PFSK-1 (cell line): ENCODE data around the gene ELMO2.

Source experiments
- FOXP2 ChIP-seq: optimal IDR thresholded peaks from 2 replicates; pipeline ENCODE3; 2011; ENCODE audit warnings: borderline replicate concordance, control low read depth, inconsistent platforms; ENCODE audit not compliant: insufficient read depth; ENCODE audit errors: extremely low read length, extremely low read depth
- POLR2AphosphoS5 ChIP-seq: IDR thresholded peaks from 2 replicates; pipeline ENCODE4 v1.6.1; 2012; ENCODE audit warnings: low read depth, mild to moderate bottlenecking, control low read depth, low read length, moderate library complexity
- SIN3A ChIP-seq: IDR thresholded peaks from 2 replicates; pipeline ENCODE4 v1.6.1; 2012; ENCODE audit warnings: mild to moderate bottlenecking, low read length, moderate library complexity, borderline replicate concordance; ENCODE audit not compliant: insufficient read depth
- TAF1 ChIP-seq: IDR thresholded peaks from 2 replicates; pipeline ENCODE4 v1.6.1; 2012; ENCODE audit warnings: low read length, control low read depth, borderline replicate concordance; ENCODE audit not compliant: insufficient read depth
- TF ChIP-seq, protein P1 (sequence below), 2 experiments: IDR thresholded peaks; 2 replicates each; pipeline versions ENCODE4 v1.6.1 to v1.8.0; 2011 to 2012; ENCODE audit warnings: low read depth in 2 of 2, low read length in 2 of 2, control low read depth in 1 of 2, inconsistent platforms in 1 of 2, mild to moderate bottlenecking in 1 of 2, moderate library complexity in 1 of 2; ENCODE audit not compliant: insufficient read depth in 1 of 2

Gene ELMO2

DNA sequence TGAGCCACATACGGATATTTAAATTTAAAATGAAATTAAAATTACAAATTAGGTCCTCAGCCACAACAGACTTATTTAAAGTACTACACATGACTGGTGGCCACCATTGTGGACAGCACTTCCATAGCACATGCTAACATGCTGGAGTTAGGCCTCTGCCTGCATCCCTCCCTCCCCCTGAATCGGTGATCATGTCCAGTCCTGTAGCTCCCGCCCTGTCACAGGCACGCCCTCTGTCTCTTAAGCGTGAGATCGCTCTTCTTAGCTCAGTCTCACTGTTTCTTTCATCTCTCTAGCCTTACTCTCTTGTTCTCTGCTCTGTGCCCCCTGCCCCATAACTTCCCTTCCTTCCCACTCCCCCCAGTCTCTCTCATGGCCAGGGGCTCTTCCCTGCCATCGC is 28.9 kb downstream of the ELMO2 start:
- TF ChIP-seq POLR2AphosphoS5 (no peak), TAF1 (no peak), SIN3A (no peak), FOXP2 (no peak)
- TF ChIP-seq, protein P1, sequence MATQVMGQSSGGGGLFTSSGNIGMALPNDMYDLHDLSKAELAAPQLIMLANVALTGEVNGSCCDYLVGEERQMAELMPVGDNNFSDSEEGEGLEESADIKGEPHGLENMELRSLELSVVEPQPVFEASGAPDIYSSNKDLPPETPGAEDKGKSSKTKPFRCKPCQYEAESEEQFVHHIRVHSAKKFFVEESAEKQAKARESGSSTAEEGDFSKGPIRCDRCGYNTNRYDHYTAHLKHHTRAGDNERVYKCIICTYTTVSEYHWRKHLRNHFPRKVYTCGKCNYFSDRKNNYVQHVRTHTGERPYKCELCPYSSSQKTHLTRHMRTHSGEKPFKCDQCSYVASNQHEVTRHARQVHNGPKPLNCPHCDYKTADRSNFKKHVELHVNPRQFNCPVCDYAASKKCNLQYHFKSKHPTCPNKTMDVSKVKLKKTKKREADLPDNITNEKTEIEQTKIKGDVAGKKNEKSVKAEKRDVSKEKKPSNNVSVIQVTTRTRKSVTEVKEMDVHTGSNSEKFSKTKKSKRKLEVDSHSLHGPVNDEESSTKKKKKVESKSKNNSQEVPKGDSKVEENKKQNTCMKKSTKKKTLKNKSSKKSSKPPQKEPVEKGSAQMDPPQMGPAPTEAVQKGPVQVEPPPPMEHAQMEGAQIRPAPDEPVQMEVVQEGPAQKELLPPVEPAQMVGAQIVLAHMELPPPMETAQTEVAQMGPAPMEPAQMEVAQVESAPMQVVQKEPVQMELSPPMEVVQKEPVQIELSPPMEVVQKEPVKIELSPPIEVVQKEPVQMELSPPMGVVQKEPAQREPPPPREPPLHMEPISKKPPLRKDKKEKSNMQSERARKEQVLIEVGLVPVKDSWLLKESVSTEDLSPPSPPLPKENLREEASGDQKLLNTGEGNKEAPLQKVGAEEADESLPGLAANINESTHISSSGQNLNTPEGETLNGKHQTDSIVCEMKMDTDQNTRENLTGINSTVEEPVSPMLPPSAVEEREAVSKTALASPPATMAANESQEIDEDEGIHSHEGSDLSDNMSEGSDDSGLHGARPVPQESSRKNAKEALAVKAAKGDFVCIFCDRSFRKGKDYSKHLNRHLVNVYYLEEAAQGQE (IDR thresholded peaks at IDR 0.05; ENCODE audit: insufficient read depth in 1 of 2, low read depth in 2 of 2, low read length in 2 of 2), result no peak

DNA sequence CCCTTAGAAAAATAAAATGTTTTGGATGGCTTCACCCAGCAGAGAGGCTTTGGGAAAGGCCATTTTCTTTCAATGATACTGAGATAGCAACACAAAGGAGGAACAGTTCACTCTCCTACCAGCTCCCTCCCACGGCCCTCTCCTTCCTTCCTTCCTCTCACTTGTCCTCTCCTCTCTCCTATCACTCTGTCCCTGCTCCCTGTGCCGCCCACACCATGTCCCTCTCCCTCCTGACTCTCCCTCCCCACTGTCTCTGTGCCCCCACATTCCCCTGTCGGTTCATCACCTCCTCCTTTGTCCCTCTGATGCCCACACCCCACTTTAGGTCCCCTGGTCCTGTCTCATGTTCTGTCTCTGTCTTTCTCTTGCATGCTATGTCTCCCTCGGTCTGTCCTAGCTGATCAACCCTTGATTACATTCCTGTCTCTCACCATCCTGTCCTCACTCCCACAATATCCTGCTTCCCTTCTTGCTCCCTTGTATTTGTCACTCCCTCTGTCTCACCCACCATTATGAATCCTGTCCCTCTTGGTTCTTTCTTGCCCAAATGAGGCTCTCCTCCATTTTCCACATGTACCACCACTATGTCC is 30.1 kb downstream of the ELMO2 start:
- TF ChIP-seq TAF1, result no peak
- TF ChIP-seq POLR2AphosphoS5, result no peak
- TF ChIP-seq, protein P1 (IDR thresholded peaks at IDR 0.05; ENCODE audit: insufficient read depth in 1 of 2, low read depth in 2 of 2, low read length in 2 of 2), result no peak
- TF ChIP-seq FOXP2, result no peak
- TF ChIP-seq SIN3A, result no peak

DNA sequence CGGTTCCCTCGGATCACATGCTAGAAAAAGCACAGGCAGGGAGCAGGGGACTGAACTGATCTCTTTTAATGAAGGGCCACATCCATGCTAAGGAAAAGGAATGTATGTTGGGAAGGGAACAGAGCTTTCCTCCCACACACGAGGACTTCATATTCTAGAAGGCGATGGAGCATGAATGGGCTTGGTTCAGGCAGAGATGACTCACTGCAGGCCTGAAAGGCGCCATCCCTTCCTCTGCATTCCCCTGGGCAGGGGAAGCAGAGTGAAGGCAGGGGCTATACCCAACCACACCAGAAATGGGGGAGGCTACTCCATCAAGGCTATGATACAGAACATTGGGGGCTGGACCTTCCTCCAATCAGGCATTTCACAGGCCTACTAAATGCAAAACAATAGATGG is 30.6 kb downstream of the ELMO2 start:
- no peak for TF ChIP-seq TAF1
- TF ChIP-seq FOXP2, result no peak
- TF ChIP-seq, protein P1 (IDR thresholded peaks at IDR 0.05; ENCODE audit: insufficient read depth in 1 of 2, low read depth in 2 of 2, low read length in 2 of 2), result no peak
- no peak for TF ChIP-seq POLR2AphosphoS5
- TF ChIP-seq SIN3A, result no peak

DNA sequence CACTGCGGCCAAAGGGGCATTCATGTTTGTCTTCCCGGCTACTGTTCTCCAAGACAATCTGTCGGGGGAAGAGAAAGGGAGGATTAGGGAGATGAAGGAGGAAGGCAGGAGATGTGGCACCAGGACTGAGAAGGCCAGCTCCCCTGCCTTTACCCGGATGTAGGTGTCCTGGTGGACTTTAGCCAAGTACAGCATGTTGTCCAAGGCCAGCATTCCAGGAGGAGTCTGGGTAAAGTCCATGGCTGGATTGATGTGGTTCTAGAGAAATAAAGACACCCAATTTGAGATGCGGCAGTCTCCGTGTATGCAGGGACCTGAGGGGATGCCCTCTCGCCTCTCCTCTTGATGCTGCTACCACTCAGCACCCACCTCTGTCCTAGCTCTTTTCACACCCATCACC is 32.0 kb downstream of the ELMO2 start:
- TF ChIP-seq, protein P1 (IDR thresholded peaks at IDR 0.05; ENCODE audit: insufficient read depth in 1 of 2, low read depth in 2 of 2, low read length in 2 of 2), result no peak
- TF ChIP-seq TAF1 (no peak), SIN3A (no peak), POLR2AphosphoS5 (no peak), FOXP2 (no peak)
